Stimulated activated CD8-positive, alpha-beta memory T cell treated with anti-CD3 and anti-CD28 coated beads, Interleukin-7, amount 100 ng/mL, for 48 hours (primary cell): ENCODE measurements around the gene PDGFC.

Experiments used
- DNase-seq, 2 donors: peaks; one replicate each; pipeline ENCODE4 v3.0.0-alpha.2; 2020; ENCODE audit warnings: low read depth in 1 of 2; ENCODE audit errors: extremely low read depth in 1 of 2

Gene PDGFC

GRCh38 chr4:156763511-156763910 is 208.1 kb downstream of the PDGFC start:
- DNase-seq: no peak

GRCh38 chr4:156762851-156763250 is 208.7 kb downstream of the PDGFC start:
- no peak for DNase-seq

- no peak for DNase-seq
Observed at GRCh38 chr4:156756118-156756517, 215.5 kb downstream of the PDGFC start.

GRCh38 chr4:156754832-156755570 is 216.6 kb downstream of the PDGFC start:
- DNase-seq: no peak

- no peak for DNase-seq
Observed at GRCh38 chr4:156751486-156751885, 220.1 kb downstream of the PDGFC start.

- DNase-seq: no peak
Observed at GRCh38 chr4:156749426-156750403, 221.9 kb downstream of the PDGFC start.

- no peak for DNase-seq
Observed at GRCh38 chr4:156746111-156746510, 225.5 kb downstream of the PDGFC start.

GRCh38 chr4:156738766-156739165 is 232.8 kb downstream of the PDGFC start:
- DNase-seq: no peak

- DNase-seq: no peak
Observed at GRCh38 chr4:156734965-156735895, 236.4 kb downstream of the PDGFC start.

- DNase-seq: no peak
Observed at GRCh38 chr4:156733582-156733981, 238.0 kb downstream of the PDGFC start.

- DNase-seq: no peak
Observed at GRCh38 chr4:156732634-156733033, 239.0 kb downstream of the PDGFC start.

- DNase-seq: no peak
Observed at GRCh38 chr4:156729416-156729815, 242.2 kb downstream of the PDGFC start.

- DNase-seq: no peak
Observed at GRCh38 chr4:156725257-156725656, 246.3 kb downstream of the PDGFC start.

GRCh38 chr4:156723951-156724668 is 247.5 kb downstream of the PDGFC start:
- no peak for DNase-seq

- no peak for DNase-seq
Observed at GRCh38 chr4:156718226-156718625, 253.4 kb downstream of the PDGFC start.

- no peak for DNase-seq
Observed at GRCh38 chr4:156711193-156711590, 260.4 kb downstream of the PDGFC start.
